EH (cell line): ENCODE measurements around the gene DEPP1.

ENCODE experiments used
- DNase-seq: peaks from one replicate; pipeline ENCODE4 v3.0.0-alpha.2; 2015; ENCODE audit warnings: low read depth

Gene DEPP1

GRCh38 chr10:44993226-44993921, 14.8 kb upstream of the DEPP1 start:
- DNase-seq = no peak

GRCh38 chr10:44992732-44993225, 14.2 kb upstream of the DEPP1 start:
- no peak for DNase-seq

- no peak for DNase-seq
Measured at GRCh38 chr10:44992070-44992731, 13.6 kb upstream of the DEPP1 start.

GRCh38 chr10:44991571-44991970, 13.0 kb upstream of the DEPP1 start:
- no peak for DNase-seq

- no peak for DNase-seq
Measured at GRCh38 chr10:44990965-44991364, 12.4 kb upstream of the DEPP1 start.

- DNase-seq = no peak
Measured at GRCh38 chr10:44990302-44990655, 11.7 kb upstream of the DEPP1 start.

GRCh38 chr10:44989597-44990301, 11.1 kb upstream of the DEPP1 start:
- DNase-seq = no peak

- no peak for DNase-seq
Measured at GRCh38 chr10:44988957-44989585, 10.5 kb upstream of the DEPP1 start.

GRCh38 chr10:44986670-44987069, 8.1 kb upstream of the DEPP1 start:
- peak; percentile 61 for DNase-seq

GRCh38 chr10:44986179-44986578, 7.6 kb upstream of the DEPP1 start:
- DNase-seq = no peak

- peak; percentile 61 for DNase-seq
Measured at GRCh38 chr10:44985175-44985681, 6.6 kb upstream of the DEPP1 start.

- DNase-seq = no peak
Measured at GRCh38 chr10:44984671-44985101, 6.1 kb upstream of the DEPP1 start.

GRCh38 chr10:44983895-44984278, 5.3 kb upstream of the DEPP1 start:
- DNase-seq = no peak

GRCh38 chr10:44983066-44983894, 4.7 kb upstream of the DEPP1 start:
- DNase-seq = no peak

- no peak for DNase-seq
Measured at GRCh38 chr10:44982496-44982895, 3.9 kb upstream of the DEPP1 start.

GRCh38 chr10:44982114-44982460, 3.5 kb upstream of the DEPP1 start:
- no peak for DNase-seq

GRCh38 chr10:44981172-44982113, 2.8 kb upstream of the DEPP1 start:
- peak; percentile 91 for DNase-seq

- no peak for DNase-seq
Measured at GRCh38 chr10:44980309-44981171, 1.9 kb upstream of the DEPP1 start.
